ENCODE data around the gene TBXAS1. TPM values are rescaled to one million over a fixed set of nuclear protein-coding genes. Genes with fewer than 3 reads are reported as not detected.
A peak's percentile ranks its signal among the peaks of the same experiment; 100 is the strongest.
"Not testable (repeated sequence)": the region's sequence is repeated elsewhere in the genome, so short reads cannot be mapped to it uniquely, and the experiment has no call there.

The TBXAS1 gene
- total RNA-seq, 1 donor from 2014 or later: 0.32 TPM

GRCh38 chr7:139886899-139887298, 57.8 kb downstream of the TBXAS1 start:
- DNase-seq (ENCODE audit: low read depth): no peak

- DNase-seq (ENCODE audit: low read depth): no peak
Measured at GRCh38 chr7:139887992-139888481, 59.0 kb downstream of the TBXAS1 start.

- no peak for DNase-seq (ENCODE audit: low read depth)
Measured at GRCh38 chr7:139889186-139889871, 60.3 kb downstream of the TBXAS1 start.

GRCh38 chr7:139893461-139893860, 64.4 kb downstream of the TBXAS1 start:
- DNase-seq (ENCODE audit: low read depth): no peak

- DNase-seq (ENCODE audit: low read depth): no peak
Measured at GRCh38 chr7:139893999-139894398, 64.9 kb downstream of the TBXAS1 start.

- DNase-seq (ENCODE audit: low read depth): peak; percentile 80
Measured at GRCh38 chr7:139895141-139895829, 66.2 kb downstream of the TBXAS1 start.

GRCh38 chr7:139896288-139896687, 67.2 kb downstream of the TBXAS1 start:
- no peak for DNase-seq (ENCODE audit: low read depth)

- DNase-seq (ENCODE audit: low read depth): no peak
Measured at GRCh38 chr7:139896831-139897230, 67.8 kb downstream of the TBXAS1 start.

GRCh38 chr7:139897422-139898090, 68.5 kb downstream of the TBXAS1 start:
- no peak for DNase-seq (ENCODE audit: low read depth)

GRCh38 chr7:139898483-139898882, 69.4 kb downstream of the TBXAS1 start:
- no peak for DNase-seq (ENCODE audit: low read depth)

- DNase-seq (ENCODE audit: low read depth): no peak
Measured at GRCh38 chr7:139899328-139899955, 70.4 kb downstream of the TBXAS1 start.

- no peak for DNase-seq (ENCODE audit: low read depth)
Measured at GRCh38 chr7:139900326-139900725, 71.3 kb downstream of the TBXAS1 start.

- no peak for DNase-seq (ENCODE audit: low read depth)
Measured at GRCh38 chr7:139901056-139901795, 72.2 kb downstream of the TBXAS1 start.

- no peak for DNase-seq (ENCODE audit: low read depth)
Measured at GRCh38 chr7:139901901-139902300, 72.8 kb downstream of the TBXAS1 start.

GRCh38 chr7:139902436-139903102, 73.5 kb downstream of the TBXAS1 start:
- DNase-seq (ENCODE audit: low read depth): no peak

- DNase-seq (ENCODE audit: low read depth): not testable (repeated sequence)
Measured at GRCh38 chr7:139903103-139903477, 74.0 kb downstream of the TBXAS1 start.

GRCh38 chr7:139906879-139907278, 77.8 kb downstream of the TBXAS1 start:
- DNase-seq (ENCODE audit: low read depth): no peak

- DNase-seq (ENCODE audit: low read depth): no peak
Measured at GRCh38 chr7:139908792-139909191, 79.7 kb downstream of the TBXAS1 start.

GRCh38 chr7:139909379-139910050, 80.5 kb downstream of the TBXAS1 start:
- peak; percentile 76 for DNase-seq (ENCODE audit: low read depth)
